G401 (cell line): Measurements from ENCODE around the gene ACACA. TPM values are rescaled to one million over a fixed set of nuclear protein-coding genes. Genes with fewer than 3 reads are reported as not detected.

ENCODE experiments used
- DNase-seq: peaks from one replicate; pipeline ENCODE4 v3.0.0-alpha.2; 2015; ENCODE audit warnings: low spot score
- in situ Hi-C: cut with HindIII; loops from 2 replicates; pipeline ENCODE4 v1.10.0; 2016; ENCODE audit warnings: low sequenced_read_pairs, mixed read lengths
- total RNA-seq: library from RNA; depleted of rRNA; stranded (reverse); fragments of >200 nt; shearing (Covaris generic); gene quantifications from 2 replicates; pipeline ENCODE4 v1.2.3, GENCODE V29; 2014; rRNA removed

The ACACA gene
- total RNA-seq, 1 experiment from 2014 or later = 128 TPM

- in situ Hi-C loops = no loop called here
- no peak for DNase-seq
These were observed 369.0 kb downstream of the ACACA start for GRCh38 chr17:37037590-37038155.

Other genes with a start within 250 kb of the ACACA start
- not detected in 2 replicates for gene C17orf78, start 30.9 kb downstream of the ACACA start, total RNA-seq
- gene TADA2A, start 50 bp upstream of the ACACA start, total RNA-seq = 23.0 and 28.6 TPM in 2 replicates
- 42.7 and 59.0 TPM in 2 replicates for gene DUSP14, start 83.1 kb upstream of the ACACA start, total RNA-seq
- gene SYNRG, start 202.6 kb upstream of the ACACA start, total RNA-seq = 11.4 and 29.8 TPM in 2 replicates
- 23.0 and 43.7 TPM in 2 replicates for gene DDX52, start 236.6 kb upstream of the ACACA start, total RNA-seq